Measurements from ENCODE around the gene BRME1.

GRCh38 chr19:13839938-13840304 lies 66.0 kb downstream of the BRME1 start:
- TF ChIP-seq BHLHE40 (IDR thresholded peaks at IDR 0.05; ENCODE audit: borderline replicate concordance) (no peak), FOXM1 (IDR thresholded peaks at IDR 0.05; ENCODE audit: borderline replicate concordance) (no peak), LEF1 (IDR thresholded peaks at IDR 0.05; ENCODE audit: borderline replicate concordance) (no peak), SP1 (IDR thresholded peaks at IDR 0.05) (no peak), PKNOX1 (IDR thresholded peaks at IDR 0.05) (no peak), TARDBP (IDR thresholded peaks at IDR 0.05) (no peak), HDGF (IDR thresholded peaks at IDR 0.05; ENCODE audit: borderline replicate concordance) (no peak), FOXK2 (IDR thresholded peaks at IDR 0.05) (no peak), FOXA1 (IDR thresholded peaks at IDR 0.05) (no peak), CTBP1 (IDR thresholded peaks at IDR 0.05; ENCODE audit: borderline replicate concordance) (no peak), ELF4 (IDR thresholded peaks at IDR 0.05) (no peak)
